A673 (cell line): Measurements from ENCODE around the gene ZSWIM8. TPM values are rescaled to one million over a fixed set of nuclear protein-coding genes. Genes with fewer than 3 reads are reported as not detected.

Source experiments
- BruUV-seq: library from RNA; stranded (reverse); fragments of 400-500 nt; replicated peaks from 2 replicates; lab custom pipeline; 2021; lab: Mats Ljungman, UMichigan
- CTCF ChIA-PET: fragments of 300-600 bp; sonication (Branson Sonifier 250); formaldehyde crosslinking; loops from one replicate; lab custom pipeline; 2022; ENCODE audit warnings: antibody characterized with exemption; lab: Charles Lee
- POLR2A ChIA-PET: fragments of 300-600 bp; sonication (Branson Sonifier 250); formaldehyde crosslinking; loops from one replicate; lab custom pipeline; 2022; ENCODE audit warnings: antibody characterized with exemption; ENCODE audit not compliant: low non-redundant PET; lab: Charles Lee
- DNase-seq: peaks from one replicate; pipeline ENCODE4 v3.0.0-alpha.2; 2015; ENCODE audit warnings: low spot score
- H3K27ac ChIP-seq: fragments of 200-600 bp; sonication (generic); 2 replicates; pipeline ENCODE4 v1.5.1; 2016; ENCODE audit warnings: mixed run types, low read depth, mild to moderate bottlenecking, mixed read lengths, antibody characterized with exemption, low read length; ENCODE audit not compliant: poor library complexity, severe bottlenecking
- H3K27me3 ChIP-seq: fragments of 200-600 bp; sonication (generic); replicated peaks from 2 replicates; pipeline ENCODE4 v1.6.1; 2017; ENCODE audit warnings: mixed run types, low read depth, mild to moderate bottlenecking, mixed read lengths, antibody characterized with exemption, low read length; ENCODE audit not compliant: insufficient read depth, poor library complexity
- H3K36me3 ChIP-seq: fragments of 200-600 bp; sonication (generic); 2 replicates; pipeline ENCODE4 v1.6.1; 2016; ENCODE audit warnings: mixed run types, mild to moderate bottlenecking, mixed read lengths, antibody characterized with exemption, low read length; ENCODE audit not compliant: insufficient read depth, poor library complexity, severe bottlenecking
- H3K4me1 ChIP-seq: fragments of 200-600 bp; sonication (generic); 2 replicates; pipeline ENCODE4 v1.6.1; 2017; ENCODE audit warnings: mixed run types, mild to moderate bottlenecking, mixed read lengths, antibody characterized with exemption, low read length; ENCODE audit not compliant: insufficient read depth, poor library complexity, severe bottlenecking
- H3K4me3 ChIP-seq: fragments of 200-600 bp; sonication (generic); 2 replicates; pipeline ENCODE4 v1.5.1; 2016; ENCODE audit warnings: low read depth, mixed run types, mild to moderate bottlenecking, mixed read lengths, low read length; ENCODE audit not compliant: poor library complexity, severe bottlenecking
- H3K9me3 ChIP-seq: fragments of 200-600 bp; sonication (generic); 2 replicates; pipeline ENCODE4 v1.6.1; 2016; ENCODE audit warnings: mixed run types, low read depth, mild to moderate bottlenecking, mixed read lengths, antibody characterized with exemption, low read length; ENCODE audit not compliant: poor library complexity, severe bottlenecking
- EZH2 ChIP-seq: fragments of 200-600 bp; sonication (generic); IDR thresholded peaks from 2 replicates; pipeline ENCODE4 v1.6.1; 2017; ENCODE audit warnings: borderline replicate concordance, low read depth, mild to moderate bottlenecking, mixed read lengths, antibody characterized with exemption, low read length; ENCODE audit not compliant: poor library complexity, severe bottlenecking
- intact Hi-C: fragments of 100-400 bp; cut with micrococcal nuclease; formaldehyde crosslinking; loops from one replicate; pipeline ENCODE4 v1.10.0; 2022; ENCODE audit not compliant: unreplicated experiment
- total RNA-seq: library from RNA; stranded (reverse); gene quantifications from 2 replicates; pipeline ENCODE4 v1.2.3, GENCODE V29; 2021
- TF ChIP-seq, protein P1 (sequence below): fragments of 300-800, 200-600 bp; sonication (generic); conservative IDR thresholded peaks from 2 replicates; pipeline ENCODE4 v1.5.1; 2017; ENCODE audit warnings: low read depth, mild to moderate bottlenecking, antibody characterized with exemption, low read length, moderate library complexity, mixed read lengths

The ZSWIM8 gene
- total RNA-seq, 1 experiment from 2014 or later: 71.3 TPM

- TF ChIP-seq EZH2: no peak
- ChIA-PET POLR2A (interaction anchor here (0.6 kb wide), 1 partner anchor 278 kb away, joined by 6 read pairs; no protein-coding TSS in a partner anchor), CTCF (no interaction called here)
- H3K27me3 ChIP-seq: no peaks in the 10 kb centered on the region
- no peaks in the 10 kb centered on the region for H3K9me3 ChIP-seq
- no peak overlapping the region for H3K27ac ChIP-seq
- intact Hi-C loops: no loop called here
- no peaks in the 10 kb centered on the region for H3K4me1 ChIP-seq
- H3K36me3 ChIP-seq: peaks cover 53% of the 10 kb centered on the region
- DNase-seq: no peak
- no peak overlapping the region for H3K4me3 ChIP-seq
- BruUV-seq: no TSS peak
These were observed 26.5 kb upstream of the ZSWIM8 start for GRCh38 chr10:73758704-73759511.

DNA sequence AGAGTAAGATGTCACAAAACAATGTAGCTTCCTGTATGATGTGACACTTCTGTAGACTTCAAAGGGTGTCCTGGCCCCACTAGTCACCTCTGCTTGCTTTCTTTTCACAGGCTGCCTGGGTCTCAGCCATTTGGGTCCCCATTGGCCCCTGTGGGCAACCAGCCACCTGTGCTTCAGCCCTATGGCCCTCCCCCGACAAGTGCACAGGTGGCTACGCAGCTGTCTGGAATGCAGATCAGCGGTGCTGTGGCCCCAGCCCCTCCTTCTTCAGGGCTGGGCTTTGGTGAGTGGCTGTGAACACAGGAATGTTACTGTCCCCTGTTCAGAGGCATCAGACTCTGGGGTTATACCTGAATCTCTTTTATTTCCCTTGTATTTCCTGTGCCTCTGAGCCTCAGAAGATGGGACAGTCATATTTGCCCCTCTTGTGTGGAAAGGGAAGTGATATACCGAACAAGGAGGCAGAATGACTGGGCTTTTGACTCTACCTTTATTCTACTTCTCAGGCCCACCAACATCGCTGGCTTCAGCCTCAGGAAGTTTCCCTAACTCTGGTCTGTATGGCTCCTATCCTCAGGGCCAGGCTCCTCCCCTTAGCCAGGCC is 25.8 kb upstream of the ZSWIM8 start:
- Histone ChIP-seq H3K27me3 (no peaks in the 10 kb centered on the region), H3K4me1 (no peaks in the 10 kb centered on the region), H3K4me3 (no peak overlapping the region), H3K27ac (no peak overlapping the region), H3K36me3 (peaks cover 57% of the 10 kb centered on the region), H3K9me3 (no peaks in the 10 kb centered on the region)
- CTCF ChIA-PET: no interaction called here
- intact Hi-C loops: no loop called here
- POLR2A ChIA-PET: interaction anchor here (0.6 kb wide), 1 partner anchor 278 kb away, joined by 6 read pairs; no protein-coding TSS in a partner anchor
- no TSS peak for BruUV-seq
- TF ChIP-seq, protein P1, sequence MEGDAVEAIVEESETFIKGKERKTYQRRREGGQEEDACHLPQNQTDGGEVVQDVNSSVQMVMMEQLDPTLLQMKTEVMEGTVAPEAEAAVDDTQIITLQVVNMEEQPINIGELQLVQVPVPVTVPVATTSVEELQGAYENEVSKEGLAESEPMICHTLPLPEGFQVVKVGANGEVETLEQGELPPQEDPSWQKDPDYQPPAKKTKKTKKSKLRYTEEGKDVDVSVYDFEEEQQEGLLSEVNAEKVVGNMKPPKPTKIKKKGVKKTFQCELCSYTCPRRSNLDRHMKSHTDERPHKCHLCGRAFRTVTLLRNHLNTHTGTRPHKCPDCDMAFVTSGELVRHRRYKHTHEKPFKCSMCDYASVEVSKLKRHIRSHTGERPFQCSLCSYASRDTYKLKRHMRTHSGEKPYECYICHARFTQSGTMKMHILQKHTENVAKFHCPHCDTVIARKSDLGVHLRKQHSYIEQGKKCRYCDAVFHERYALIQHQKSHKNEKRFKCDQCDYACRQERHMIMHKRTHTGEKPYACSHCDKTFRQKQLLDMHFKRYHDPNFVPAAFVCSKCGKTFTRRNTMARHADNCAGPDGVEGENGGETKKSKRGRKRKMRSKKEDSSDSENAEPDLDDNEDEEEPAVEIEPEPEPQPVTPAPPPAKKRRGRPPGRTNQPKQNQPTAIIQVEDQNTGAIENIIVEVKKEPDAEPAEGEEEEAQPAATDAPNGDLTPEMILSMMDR: no peak
- TF ChIP-seq EZH2: no peak
- no peak for DNase-seq

DNA sequence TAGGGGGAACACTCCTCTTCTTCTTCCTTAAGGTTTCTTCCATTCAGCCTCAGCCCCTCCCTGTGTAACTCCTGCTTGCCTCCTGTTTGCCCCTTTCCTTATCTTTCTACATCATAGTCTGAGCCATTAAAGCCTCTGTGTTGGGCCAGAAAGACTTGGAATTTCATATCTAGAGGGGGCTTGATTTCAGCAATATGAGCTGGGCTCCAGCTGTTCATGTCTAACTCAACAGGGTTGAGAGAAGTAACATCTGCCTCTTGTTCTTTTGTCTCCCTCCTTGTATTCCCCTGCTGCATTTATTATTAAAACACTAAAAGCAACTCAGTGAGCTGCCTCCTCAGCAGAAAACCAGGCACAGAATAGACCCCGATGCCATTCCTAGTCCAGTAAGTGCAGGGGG is 23.6 kb upstream of the ZSWIM8 start:
- CTCF ChIA-PET: no interaction called here
- H3K27ac ChIP-seq: no peak overlapping the region
- H3K9me3 ChIP-seq: no peaks in the 10 kb centered on the region
- DNase-seq: no peak
- H3K36me3 ChIP-seq: peaks cover 71% of the 10 kb centered on the region
- no peaks in the 10 kb centered on the region for H3K4me1 ChIP-seq
- POLR2A ChIA-PET: no interaction called here
- no TSS peak for BruUV-seq
- TF ChIP-seq, protein P1: no peak
- TF ChIP-seq EZH2: no peak
- intact Hi-C loops: no loop called here
- H3K4me3 ChIP-seq: no peak overlapping the region
- H3K27me3 ChIP-seq: no peaks in the 10 kb centered on the region
